A549 (cell line): ENCODE results near the gene ALDH1L1. TPM values are rescaled to one million over a fixed set of nuclear protein-coding genes. Genes with fewer than 3 reads are reported as not detected.

Source experiments
- ATAC-seq, 2 experiments: fragments of 200-7000 bp in 1 of 2; fragments of >200 bp in 1 of 2; cut with Nextera tagmentation in 1 of 2; cut with Tn5 transposase in 1 of 2; 3 replicates each; pipeline versions ENCODE4 v1.8.0 to v1.9.1; 2018 to 2020; ENCODE audit warnings: mild to moderate bottlenecking in 1 of 2, moderate library complexity in 1 of 2
- CTCF ChIA-PET: fragments of 300-600 bp; sonication (Branson Sonifier 250); formaldehyde crosslinking; extraction: SDS; loops from one replicate; lab custom pipeline; 2021; ENCODE audit warnings: antibody characterized with exemption, inconsistent platforms; lab: Yijun Ruan, JAX
- POLR2A ChIA-PET: fragments of 350-600 bp; formaldehyde crosslinking; extraction: SDS; loops from one replicate; lab custom pipeline; 2021; ENCODE audit warnings: antibody characterized with exemption, inconsistent platforms; lab: Yijun Ruan, JAX
- DNase-seq, 2 experiments: peaks; one replicate each; pipeline versions ENCODE4 v3.0.0 to v3.0.0-alpha.2; 2011 to 2016; ENCODE audit warnings: low read depth in 1 of 2, low spot score in 1 of 2
- FAIRE-seq: peaks from 2 replicates; lab custom pipeline; 2011; peaks lifted over from hg19 to GRCh38; lab: Jason Lieb, UNC
- H3K27ac ChIP-seq, 2 experiments: fragments of >200 bp; sonication (Bioruptor Twin); formaldehyde crosslinking; 3 replicates each; pipeline ENCODE4 v1.5.1; 2016 to 2017
- H3K4me1 ChIP-seq: fragments of >200 bp; sonication (Bioruptor Twin); formaldehyde crosslinking; 3 replicates; pipeline ENCODE4 v1.6.1; 2016
- H3K4me2 ChIP-seq: fragments of >200 bp; sonication (Bioruptor Twin); formaldehyde crosslinking; 3 replicates; pipeline ENCODE4 v1.6.1; 2016
- H3K4me3 ChIP-seq: fragments of >200 bp; sonication (Bioruptor Twin); formaldehyde crosslinking; 3 replicates; pipeline ENCODE4 v1.5.1; 2016
- H3K9me3 ChIP-seq: fragments of >200 bp; sonication (Bioruptor Twin); formaldehyde crosslinking; 3 replicates; pipeline ENCODE4 v1.6.1; 2016
- CBX8 ChIP-seq: fragments of 200-600 bp; sonication (generic); IDR thresholded peaks from 2 replicates; pipeline ENCODE4 v1.6.1; 2016
- CEBPB ChIP-seq, 2 experiments: fragments of >200 bp in 1 of 2; sonication (Bioruptor Twin) in 1 of 2; formaldehyde crosslinking in 1 of 2; IDR thresholded peaks; 2 replicates each; pipeline ENCODE4 v1.6.1; 2012 to 2016
- CHD2 ChIP-seq: fragments of 150-350 bp; IDR thresholded peaks from 2 replicates; pipeline ENCODE4 v1.6.1; 2014; ENCODE audit warnings: low read length; ENCODE audit not compliant: partially characterized antibody
- EHF ChIP-seq: fragments of 250-450 bp; sonication (Bioruptor Pico); IDR thresholded peaks from 2 replicates; pipeline ENCODE4 v1.5.0; 2020; ENCODE audit warnings: mild to moderate bottlenecking
- EHMT2 ChIP-seq: fragments of 200-600 bp; sonication (generic); IDR thresholded peaks from 2 replicates; pipeline ENCODE4 v1.6.1; 2016; ENCODE audit warnings: antibody characterized with exemption, low read depth, mild to moderate bottlenecking, moderate library complexity
- ESRRA ChIP-seq: fragments of 150-350 bp; IDR thresholded peaks from 2 replicates; pipeline ENCODE4 v1.6.1; 2014; ENCODE audit warnings: mild to moderate bottlenecking, low read length, borderline replicate concordance
- HOXA7 ChIP-seq: fragments of 250-450 bp; sonication (Bioruptor Pico); IDR thresholded peaks from 2 replicates; pipeline ENCODE4 v1.5.0; 2020; ENCODE audit warnings: mild to moderate bottlenecking, moderate library complexity
- JUN ChIP-seq, 2 experiments: fragments of >200 bp; sonication (Bioruptor Twin); formaldehyde crosslinking; IDR thresholded peaks; 2 replicates in 1 of 2; 3 replicates in 1 of 2; pipeline ENCODE4 v1.6.1; 2016 to 2017
- JUNB ChIP-seq: fragments of >200 bp; sonication (Bioruptor Twin); formaldehyde crosslinking; IDR thresholded peaks from 2 replicates; pipeline ENCODE4 v1.6.1; 2016
- MAFK ChIP-seq: fragments of 450-650 bp; IDR thresholded peaks from 2 replicates; pipeline ENCODE4 v1.6.1; 2014; ENCODE audit not compliant: partially characterized antibody
- MAZ ChIP-seq: fragments of 150-350 bp; IDR thresholded peaks from 2 replicates; pipeline ENCODE4 v1.6.1; 2014; ENCODE audit warnings: antibody characterized with exemption, low read depth, low read length, borderline replicate concordance
- NFE2L2 ChIP-seq: fragments of 150-350 bp; conservative IDR thresholded peaks from 2 replicates; pipeline ENCODE4 v1.6.1; 2014; ENCODE audit warnings: low read length
- NR3C1 ChIP-seq: fragments of >200 bp; sonication (Bioruptor Twin); formaldehyde crosslinking; IDR thresholded peaks from 3 replicates; pipeline ENCODE4 v1.6.1; 2017
- POLR2AphosphoS2 ChIP-seq: conservative IDR thresholded peaks from 2 replicates; pipeline ENCODE4 v1.6.1; 2012; ENCODE audit warnings: low read length, improper control_type of control experiment, inconsistent platforms
- RAD21 ChIP-seq, 2 experiments: fragments of >200 bp in 1 of 2; sonication (Bioruptor Twin) in 1 of 2; formaldehyde crosslinking in 1 of 2; IDR thresholded peaks in 1 of 2; conservative IDR thresholded peaks in 1 of 2; 2 replicates in 1 of 2; 3 replicates in 1 of 2; pipeline ENCODE4 v1.6.1; 2012 to 2018; ENCODE audit warnings: inconsistent platforms in 1 of 2
- RARB ChIP-seq: fragments of 250-450 bp; sonication (Bioruptor Pico); IDR thresholded peaks from 2 replicates; pipeline ENCODE4 v1.8.0; 2021; ENCODE audit warnings: mild to moderate bottlenecking, moderate library complexity
- RFX5 ChIP-seq: fragments of 450-650 bp; IDR thresholded peaks from 2 replicates; pipeline ENCODE4 v1.7.1; 2014; ENCODE audit warnings: antibody characterized with exemption, mild to moderate bottlenecking, moderate library complexity
- ZFP36 ChIP-seq: fragments of 450-650 bp; IDR thresholded peaks from 2 replicates; pipeline ENCODE4 v1.6.1; 2014; ENCODE audit warnings: borderline replicate concordance; ENCODE audit not compliant: partially characterized antibody
- WGBS: methylation state at CpG from one replicate; pipeline ENCODE4 v1.1.6; 2017; ENCODE audit errors: missing lambda C conversion rate; 5-methylcytosine and 5-hydroxymethylcytosine counted together
- polyA plus RNA-seq, 4 experiments: library from polyadenylated mRNA; depleted of rRNA in 3 of 4; stranded (reverse); fragments of >200 nt; fragmentation: RNase III in 1 of 4; extraction: RNeasy Plus Mini Kit Qiagen cat#74134 plus additional on column Dnase treatment in 1 of 4; gene quantifications; 2 replicates in 3 of 4; 3 replicates in 1 of 4; pipeline ENCODE4 v1.2.3, GENCODE V29; 2011 to 2017
- TF ChIP-seq, protein P1 (sequence below): fragments of 150-350 bp; IDR thresholded peaks from 2 replicates; pipeline ENCODE4 v1.6.1; 2014; ENCODE audit warnings: low read depth, mild to moderate bottlenecking, low read length
- TF ChIP-seq, protein P2 (sequence below): fragments of 250-450 bp; sonication (Bioruptor Pico); IDR thresholded peaks from 2 replicates; pipeline ENCODE4 v1.5.0; 2020; ENCODE audit warnings: low read depth, mild to moderate bottlenecking, moderate library complexity
- TF ChIP-seq, protein P3 (sequence below): fragments of 450-650 bp; IDR thresholded peaks from 2 replicates; pipeline ENCODE4 v1.6.1; 2014; ENCODE audit warnings: antibody characterized with exemption
- TF ChIP-seq, protein P4 (sequence below): IDR thresholded peaks from 2 replicates; pipeline ENCODE4 v1.6.1; 2012
- TF ChIP-seq, protein P5 (sequence below): fragments of 250-450 bp; sonication (Bioruptor Pico); IDR thresholded peaks from 2 replicates; pipeline ENCODE4 v1.5.0; 2021; ENCODE audit warnings: mild to moderate bottlenecking, moderate library complexity, borderline replicate concordance

Gene ALDH1L1
- polyA plus RNA-seq, 2 of the 4 experiments (the other 2 are of a cell fraction) = 0.14 to 0.18 TPM

DNA sequence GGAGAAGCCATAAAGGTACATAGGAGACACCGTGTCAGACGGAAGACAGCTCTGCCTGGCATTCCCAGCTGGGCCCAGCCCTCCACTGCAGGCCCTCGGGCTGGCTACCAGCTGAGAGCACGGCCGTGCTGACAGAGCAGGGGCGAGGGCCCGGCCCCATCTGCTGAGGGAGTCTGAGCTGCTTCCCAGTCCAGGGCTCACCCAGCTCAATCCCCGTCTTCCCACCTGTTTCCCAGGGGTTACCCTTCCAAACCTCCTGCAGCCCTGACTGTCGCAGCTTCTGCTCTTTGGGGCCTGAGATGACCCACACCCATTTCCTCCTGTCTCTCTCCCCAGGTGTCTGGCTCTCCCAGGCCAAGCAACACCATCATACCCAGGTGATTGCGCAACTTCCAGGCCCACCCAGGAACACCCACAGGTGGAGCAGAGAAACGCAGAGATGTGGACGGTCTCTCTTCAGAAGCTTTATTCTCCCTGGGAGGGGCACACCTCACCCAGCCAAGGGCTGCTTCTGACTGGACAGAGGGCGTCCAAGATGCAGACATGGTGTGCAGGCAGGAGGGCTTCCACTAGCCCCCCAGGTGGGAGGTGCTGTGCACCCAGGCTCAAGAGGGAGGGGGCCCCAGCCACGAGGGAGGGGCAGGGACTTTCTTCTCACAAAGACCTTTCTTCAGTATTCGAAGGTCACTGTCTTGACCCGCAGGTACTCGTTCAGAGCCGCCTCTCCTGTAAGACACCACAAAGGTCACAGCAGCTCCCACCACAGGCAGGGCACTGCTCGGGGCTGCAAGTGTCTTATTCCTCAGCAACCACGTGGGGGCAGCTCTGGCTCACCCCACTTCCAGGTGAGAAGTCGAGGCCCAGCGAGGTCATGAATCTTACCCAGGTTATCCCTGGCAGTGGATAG, 77.0 kb downstream of the ALDH1L1 start:
- CTCF ChIA-PET = interaction anchor here (0.6 to 1.0 kb wide), 3 partner anchors 13 to 1271 kb away, joined by 3 read pairs; no protein-coding TSS in a partner anchor
- TF ChIP-seq EHF = no peak
- TF ChIP-seq CEBPB (IDR thresholded peaks at IDR 0.05) = peak; percentile 82 to 92
- TF ChIP-seq EHMT2 = no peak
- TF ChIP-seq CHD2 = no peak
- TF ChIP-seq, all 56 proteins: peak for 1
- H3K4me2 ChIP-seq = no peak overlapping the region
- POLR2A ChIA-PET = no interaction called here
- no peak overlapping the region for H3K4me3 ChIP-seq
- DNase-seq (no peak), FAIRE-seq (no peak), ATAC-seq (peak in 1 of 2 experiments; percentile 40; a peak in 2 of 6 replicates)
- WGBS = 63% methylated on average over 12 of the region's 22 CpGs
- no peaks in the 10 kb centered on the region for H3K4me1 ChIP-seq
- no peak overlapping the region for H3K27ac ChIP-seq
- H3K9me3 ChIP-seq = no peaks in the 10 kb centered on the region

DNA sequence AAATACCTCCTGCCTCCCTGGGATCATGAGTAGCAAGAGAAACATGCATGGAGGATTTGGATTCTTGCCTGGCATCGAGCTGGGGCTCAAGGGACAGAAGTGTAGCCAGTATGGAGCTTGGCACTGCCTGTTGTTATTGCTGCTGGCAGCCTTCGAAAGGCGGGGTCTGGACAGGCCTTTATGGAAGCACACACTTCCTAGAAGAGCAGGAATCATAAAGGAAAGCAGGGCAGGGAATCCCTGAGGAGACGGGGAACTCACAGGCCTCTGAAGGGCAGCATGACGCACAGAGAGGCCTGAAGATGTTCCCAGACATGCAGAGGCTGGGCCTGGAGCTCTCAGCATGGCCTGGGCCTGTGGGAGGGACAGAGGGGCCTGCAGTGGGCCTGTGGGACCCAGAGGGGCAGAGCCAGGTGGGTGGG, 77.8 kb downstream of the ALDH1L1 start:
- WGBS = 53% methylated on average over 5 of the region's 5 CpGs
- ATAC-seq (no peak), FAIRE-seq (no peak), DNase-seq (no peak)
- Histone ChIP-seq H3K4me2 (no peak overlapping the region), H3K9me3 (no peaks in the 10 kb centered on the region), H3K4me3 (no peak overlapping the region), H3K4me1 (no peaks in the 10 kb centered on the region), H3K27ac (no peak overlapping the region)
- TF ChIP-seq CHD2 = no peak
- TF ChIP-seq ZFP36 = no peak
- TF ChIP-seq EHMT2 = no peak
- no peak for TF ChIP-seq NR3C1
- TF ChIP-seq, protein P1, sequence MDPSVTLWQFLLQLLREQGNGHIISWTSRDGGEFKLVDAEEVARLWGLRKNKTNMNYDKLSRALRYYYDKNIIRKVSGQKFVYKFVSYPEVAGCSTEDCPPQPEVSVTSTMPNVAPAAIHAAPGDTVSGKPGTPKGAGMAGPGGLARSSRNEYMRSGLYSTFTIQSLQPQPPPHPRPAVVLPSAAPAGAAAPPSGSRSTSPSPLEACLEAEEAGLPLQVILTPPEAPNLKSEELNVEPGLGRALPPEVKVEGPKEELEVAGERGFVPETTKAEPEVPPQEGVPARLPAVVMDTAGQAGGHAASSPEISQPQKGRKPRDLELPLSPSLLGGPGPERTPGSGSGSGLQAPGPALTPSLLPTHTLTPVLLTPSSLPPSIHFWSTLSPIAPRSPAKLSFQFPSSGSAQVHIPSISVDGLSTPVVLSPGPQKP = no peak
- no peak for TF ChIP-seq CBX8
- TF ChIP-seq POLR2AphosphoS2 = no peak
- no peak for TF ChIP-seq HOXA7 (CRISPR knock-in tag)
- TF ChIP-seq, protein P2, sequence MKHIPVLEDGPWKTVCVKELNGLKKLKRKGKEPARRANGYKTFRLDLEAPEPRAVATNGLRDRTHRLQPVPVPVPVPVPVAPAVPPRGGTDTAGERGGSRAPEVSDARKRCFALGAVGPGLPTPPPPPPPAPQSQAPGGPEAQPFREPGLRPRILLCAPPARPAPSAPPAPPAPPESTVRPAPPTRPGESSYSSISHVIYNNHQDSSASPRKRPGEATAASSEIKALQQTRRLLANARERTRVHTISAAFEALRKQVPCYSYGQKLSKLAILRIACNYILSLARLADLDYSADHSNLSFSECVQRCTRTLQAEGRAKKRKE (CRISPR knock-in tag) = no peak
- no peak for TF ChIP-seq JUNB
- TF ChIP-seq RAD21 (conservative IDR thresholded peaks at IDR 0.05 in 1 of 2, IDR thresholded peaks at IDR 0.05 in 1 of 2) = no peak
- TF ChIP-seq, protein P3, sequence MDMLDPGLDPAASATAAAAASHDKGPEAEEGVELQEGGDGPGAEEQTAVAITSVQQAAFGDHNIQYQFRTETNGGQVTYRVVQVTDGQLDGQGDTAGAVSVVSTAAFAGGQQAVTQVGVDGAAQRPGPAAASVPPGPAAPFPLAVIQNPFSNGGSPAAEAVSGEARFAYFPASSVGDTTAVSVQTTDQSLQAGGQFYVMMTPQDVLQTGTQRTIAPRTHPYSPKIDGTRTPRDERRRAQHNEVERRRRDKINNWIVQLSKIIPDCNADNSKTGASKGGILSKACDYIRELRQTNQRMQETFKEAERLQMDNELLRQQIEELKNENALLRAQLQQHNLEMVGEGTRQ = no peak
- TF ChIP-seq ESRRA = no peak
- TF ChIP-seq EHF = no peak
- no peak for TF ChIP-seq MAZ
- TF ChIP-seq, protein P4, sequence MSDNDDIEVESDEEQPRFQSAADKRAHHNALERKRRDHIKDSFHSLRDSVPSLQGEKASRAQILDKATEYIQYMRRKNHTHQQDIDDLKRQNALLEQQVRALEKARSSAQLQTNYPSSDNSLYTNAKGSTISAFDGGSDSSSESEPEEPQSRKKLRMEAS = no peak
- CTCF ChIA-PET = interaction anchor here (0.6 to 1.0 kb wide), 2 partner anchors 312 to 1272 kb away, joined by 3 read pairs; no protein-coding TSS in a partner anchor
- POLR2A ChIA-PET = no interaction called here

DNA sequence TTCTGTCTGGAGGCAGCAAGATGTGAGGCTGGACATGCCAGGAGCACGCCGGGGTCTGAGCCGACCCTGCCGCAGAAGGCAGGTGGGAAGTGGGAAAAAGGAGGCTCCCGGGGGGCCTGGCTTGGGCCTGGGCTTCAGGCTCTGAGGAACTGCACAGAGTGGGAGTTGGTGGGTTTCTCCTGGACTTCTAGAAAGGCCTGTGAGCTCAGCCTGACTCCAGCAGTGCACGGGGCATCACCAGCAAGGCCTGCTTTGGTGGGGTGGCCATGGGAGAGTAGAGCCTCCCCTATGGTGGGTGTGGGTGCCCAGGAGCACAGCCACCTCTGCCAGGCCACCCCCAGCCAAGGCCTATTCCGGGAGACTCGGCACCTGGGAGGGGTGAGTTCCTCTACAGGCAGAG, 78.4 kb downstream of the ALDH1L1 start:
- Histone ChIP-seq H3K9me3 (no peaks in the 10 kb centered on the region), H3K27ac (no peak overlapping the region), H3K4me2 (no peak overlapping the region), H3K4me1 (no peaks in the 10 kb centered on the region), H3K4me3 (no peak overlapping the region)
- DNase-seq = no peak
- POLR2A ChIA-PET = no interaction called here
- no peak for FAIRE-seq
- WGBS = 93% methylated on average over 3 of the region's 8 CpGs
- ATAC-seq = no peak
- CTCF ChIA-PET = interaction anchor here (0.5 to 1.0 kb wide), 2 partner anchors 94 to 312 kb away, joined by 3 to 4 read pairs; no protein-coding TSS in a partner anchor
- no peak for TF ChIP-seq RFX5
- no peak for TF ChIP-seq HOXA7 (CRISPR knock-in tag)
- TF ChIP-seq NFE2L2 = no peak
- TF ChIP-seq NR3C1 = no peak
- TF ChIP-seq, protein P5, sequence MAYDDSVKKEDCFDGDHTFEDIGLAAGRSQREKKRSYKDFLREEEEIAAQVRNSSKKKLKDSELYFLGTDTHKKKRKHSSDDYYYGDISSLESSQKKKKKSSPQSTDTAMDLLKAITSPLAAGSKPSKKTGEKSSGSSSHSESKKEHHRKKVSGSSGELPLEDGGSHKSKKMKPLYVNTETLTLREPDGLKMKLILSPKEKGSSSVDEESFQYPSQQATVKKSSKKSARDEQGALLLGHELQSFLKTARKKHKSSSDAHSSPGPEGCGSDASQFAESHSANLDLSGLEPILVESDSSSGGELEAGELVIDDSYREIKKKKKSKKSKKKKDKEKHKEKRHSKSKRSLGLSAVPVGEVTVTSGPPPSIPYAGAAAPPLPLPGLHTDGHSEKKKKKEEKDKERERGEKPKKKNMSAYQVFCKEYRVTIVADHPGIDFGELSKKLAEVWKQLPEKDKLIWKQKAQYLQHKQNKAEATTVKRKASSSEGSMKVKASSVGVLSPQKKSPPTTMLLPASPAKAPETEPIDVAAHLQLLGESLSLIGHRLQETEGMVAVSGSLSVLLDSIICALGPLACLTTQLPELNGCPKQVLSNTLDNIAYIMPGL = no peak
- no peak for TF ChIP-seq JUN (IDR thresholded peaks at IDR 0.05)
- TF ChIP-seq, protein P4 = no peak
- no peak for TF ChIP-seq MAFK
- no peak for TF ChIP-seq RARB (CRISPR knock-in tag)
